Measurements from ENCODE around the gene FAM124A. TPM values are rescaled to one million over a fixed set of nuclear protein-coding genes. Genes with fewer than 3 reads are reported as not detected.

Gene FAM124A
- total RNA-seq, 2 experiments from 2014 or later, result 0.44 TPM; not detected in 1

- intact Hi-C loops (cut with micrococcal nuclease; ENCODE audit: unreplicated experiment), result no loop called here
- DNase-seq (ENCODE audit: low spot score), result no peak
- H3K4me1 ChIP-seq (ENCODE audit: insufficient read depth, low read length, poor library complexity, severe bottlenecking), result peaks cover 17% of the 10 kb centered on the region
- no peaks in the 10 kb centered on the region for H4K20me1 ChIP-seq (ENCODE audit: insufficient read depth, low read length)
- H3K36me3 ChIP-seq (ENCODE audit: insufficient read depth, low read length), result no peaks in the 10 kb centered on the region
- H3K79me2 ChIP-seq (ENCODE audit: insufficient read depth, low read depth, low read length), result no peaks in the 10 kb centered on the region
- no peak overlapping the region for H3K4me3 ChIP-seq (ENCODE audit: low read depth, low read length, poor library complexity, severe bottlenecking)
- no peaks in the 10 kb centered on the region for H3K9me2 ChIP-seq (ENCODE audit: insufficient read depth, low read length)
- no TSS peak for BruUV-seq (replicated peaks)
- CTCF ChIA-PET (ENCODE audit: unreplicated experiment), result no interaction called here
- no peak overlapping the region for H3K27ac ChIP-seq (ENCODE audit: low read depth, low read length, poor library complexity, severe bottlenecking)
- H3K4me2 ChIP-seq (ENCODE audit: low read length), result no peak overlapping the region
- POLR2A ChIA-PET, result no interaction called here
- H2AFZ ChIP-seq (ENCODE audit: low read length), result no peak overlapping the region
- H3K9me3 ChIP-seq (ENCODE audit: low read length), result no peaks in the 10 kb centered on the region
- TF ChIP-seq CTCF (conservative IDR thresholded peaks at IDR 0.05; ENCODE audit: low read length) (no peak), EZH2phosphoT487 (IDR thresholded peaks at IDR 0.05; ENCODE audit: borderline replicate concordance, low read depth, low read length) (no peak)
Measured at GRCh38 chr13:51255556-51255955, 33.4 kb downstream of the FAM124A start.

GRCh38 chr13:51257187-51257586 lies 35.0 kb downstream of the FAM124A start:
- Histone ChIP-seq H3K36me3 (ENCODE audit: insufficient read depth, low read length) (no peaks in the 10 kb centered on the region), H3K9me2 (ENCODE audit: insufficient read depth, low read length) (no peaks in the 10 kb centered on the region), H3K4me2 (ENCODE audit: low read length) (no peak overlapping the region), H3K4me1 (ENCODE audit: insufficient read depth, low read length, poor library complexity, severe bottlenecking) (peaks cover 17% of the 10 kb centered on the region), H3K27ac (ENCODE audit: low read depth, low read length, poor library complexity, severe bottlenecking) (no peak overlapping the region), H2AFZ (ENCODE audit: low read length) (no peak overlapping the region), H3K9me3 (ENCODE audit: low read length) (no peaks in the 10 kb centered on the region), H4K20me1 (ENCODE audit: insufficient read depth, low read length) (no peaks in the 10 kb centered on the region), H3K4me3 (ENCODE audit: low read depth, low read length, poor library complexity, severe bottlenecking) (no peak overlapping the region), H3K79me2 (ENCODE audit: insufficient read depth, low read depth, low read length) (no peaks in the 10 kb centered on the region)
- no peak for DNase-seq (ENCODE audit: low spot score)
- intact Hi-C loops (cut with micrococcal nuclease; ENCODE audit: unreplicated experiment), result no loop called here
- no TSS peak for BruUV-seq (replicated peaks)
- ChIA-PET POLR2A (no interaction called here), CTCF (ENCODE audit: unreplicated experiment) (no interaction called here)
- no peak for TF ChIP-seq EZH2phosphoT487 (IDR thresholded peaks at IDR 0.05; ENCODE audit: borderline replicate concordance, low read depth, low read length)
- no peak for TF ChIP-seq CTCF (conservative IDR thresholded peaks at IDR 0.05; ENCODE audit: low read length)

- CTCF ChIA-PET (ENCODE audit: unreplicated experiment), result no interaction called here
- BruUV-seq (replicated peaks), result no TSS peak
- Histone ChIP-seq H3K4me1 (ENCODE audit: insufficient read depth, low read length, poor library complexity, severe bottlenecking) (peaks cover 5% of the 10 kb centered on the region), H3K4me2 (ENCODE audit: low read length) (no peak overlapping the region), H3K9me3 (ENCODE audit: low read length) (no peaks in the 10 kb centered on the region), H3K27ac (ENCODE audit: low read depth, low read length, poor library complexity, severe bottlenecking) (no peak overlapping the region), H3K9me2 (ENCODE audit: insufficient read depth, low read length) (no peaks in the 10 kb centered on the region), H3K79me2 (ENCODE audit: insufficient read depth, low read depth, low read length) (no peaks in the 10 kb centered on the region), H3K36me3 (ENCODE audit: insufficient read depth, low read length) (no peaks in the 10 kb centered on the region), H4K20me1 (ENCODE audit: insufficient read depth, low read length) (no peaks in the 10 kb centered on the region), H3K4me3 (ENCODE audit: low read depth, low read length, poor library complexity, severe bottlenecking) (no peak overlapping the region), H2AFZ (ENCODE audit: low read length) (no peak overlapping the region)
- POLR2A ChIA-PET, result no interaction called here
- DNase-seq (ENCODE audit: low spot score), result no peak
- TF ChIP-seq CTCF (conservative IDR thresholded peaks at IDR 0.05; ENCODE audit: low read length), result no peak
- no peak for TF ChIP-seq EZH2phosphoT487 (IDR thresholded peaks at IDR 0.05; ENCODE audit: borderline replicate concordance, low read depth, low read length)
- intact Hi-C loops (cut with micrococcal nuclease; ENCODE audit: unreplicated experiment), result no loop called here
Measured at GRCh38 chr13:51258612-51259548, 36.7 kb downstream of the FAM124A start.

Data from OCI-LY7 (cell line).